ENCODE data around the gene DCP2.
A peak's percentile ranks its signal among the peaks of the same experiment; 100 is the strongest.
"Not testable (repeated sequence)": the region's sequence is repeated elsewhere in the genome, so short reads cannot be mapped to it uniquely, and the experiment has no call there.

Gene DCP2

DNA sequence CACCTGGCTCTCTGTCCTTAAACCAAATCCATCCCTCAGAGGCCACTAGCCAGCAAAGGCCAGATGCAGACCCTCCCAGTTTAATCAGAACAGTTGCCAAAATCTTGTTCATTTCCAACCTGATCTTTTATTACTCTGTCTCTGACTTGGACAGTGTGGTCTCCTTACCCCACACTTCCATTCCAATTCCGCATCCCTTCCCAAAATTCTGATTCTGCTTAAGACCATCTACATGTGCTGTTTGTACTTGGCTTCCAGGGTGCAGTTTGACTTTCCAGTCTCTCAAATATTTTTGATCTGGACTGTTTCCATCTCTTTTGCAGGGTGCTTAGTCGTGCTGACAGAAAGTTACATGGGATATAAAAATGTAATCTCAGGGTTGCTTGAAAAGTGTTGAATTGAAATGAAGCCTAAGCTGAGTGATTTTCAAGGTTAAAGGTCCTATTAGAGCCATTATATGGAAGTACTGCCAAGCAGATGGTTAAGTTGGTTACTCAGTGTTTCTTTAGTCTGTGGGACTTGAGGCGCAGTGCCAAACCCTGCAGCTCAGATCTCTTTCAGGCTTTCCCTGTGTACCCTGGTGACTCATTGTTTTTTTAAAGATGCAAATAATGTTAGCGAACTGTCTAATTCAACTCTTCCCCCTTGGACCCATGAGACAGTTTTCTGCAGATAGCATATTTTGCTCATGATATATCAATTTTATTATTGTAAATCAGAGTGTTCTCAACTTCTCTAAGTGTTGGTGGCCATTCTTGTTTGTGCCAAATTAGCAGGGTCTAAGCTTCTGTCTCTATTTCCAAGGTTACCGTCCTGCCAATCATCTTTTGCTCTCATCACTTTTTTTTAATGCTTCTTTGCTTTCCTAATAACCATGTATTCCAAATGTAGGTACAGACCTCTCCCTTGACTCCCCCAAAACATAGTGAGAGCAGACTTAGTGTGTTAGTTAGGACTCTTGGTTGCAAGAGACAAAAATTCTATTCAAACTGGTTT, 18.2 kb upstream of the DCP2 start:
- Mint-ChIP-seq H3K27ac (no peak overlapping the region), H3K4me3 (no peak overlapping the region), H3K36me3 (peaks cover 2% of the 10 kb centered on the region), H3K4me1 (ENCODE audit: low read depth) (peaks cover 20% of the 10 kb centered on the region), H3K9me3 (ENCODE audit: low read depth) (no peaks in the 10 kb centered on the region), H3K27me3 (peaks cover 1% of the 10 kb centered on the region)

DNA sequence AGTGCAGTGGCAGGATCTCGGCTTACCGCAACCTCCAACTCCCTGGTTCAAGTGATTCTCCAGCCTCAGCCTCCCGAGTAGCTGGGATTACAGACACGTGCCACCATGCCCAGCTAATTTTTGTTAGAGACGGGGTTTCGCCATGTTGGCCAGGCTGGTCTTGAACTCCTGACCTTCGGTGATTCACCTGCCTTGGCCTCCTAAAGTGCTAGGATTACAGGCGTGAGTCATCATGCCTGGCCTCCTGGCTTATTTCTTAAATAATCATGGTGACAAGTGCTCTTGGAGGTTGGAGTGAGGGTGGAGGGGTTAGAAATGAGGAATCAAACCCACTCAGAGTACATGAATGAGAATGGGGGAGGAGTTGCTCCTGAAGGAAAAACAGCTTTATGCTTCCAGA, 16.7 kb upstream of the DCP2 start:
- not testable (repeated sequence) for H3K36me3 Mint-ChIP-seq; H3K9me3 Mint-ChIP-seq (ENCODE audit: low read depth); H3K27me3 Mint-ChIP-seq; H3K27ac Mint-ChIP-seq; H3K4me3 Mint-ChIP-seq
- peaks cover 28% of the 10 kb centered on the region for H3K4me1 Mint-ChIP-seq (ENCODE audit: low read depth)

DNA sequence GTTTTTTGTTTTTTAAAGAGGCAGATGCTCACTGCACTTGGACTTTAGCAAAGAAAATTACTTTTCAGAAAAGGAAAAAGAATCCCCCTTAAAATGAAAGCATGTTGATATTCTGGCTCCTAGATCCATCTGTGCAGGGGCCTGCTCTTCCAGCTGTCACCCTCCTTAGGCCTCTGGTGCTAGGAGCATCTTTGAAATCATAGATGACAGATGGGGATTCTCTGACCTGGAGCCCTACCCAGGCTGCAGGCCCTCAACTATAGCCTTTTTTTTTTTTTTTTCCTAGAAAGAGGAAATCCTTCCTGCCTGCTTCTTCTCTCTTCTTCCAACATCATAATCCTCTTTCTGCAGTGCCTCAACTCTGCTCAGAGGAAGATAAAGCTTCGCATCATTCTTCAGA, 16.3 kb upstream of the DCP2 start:
- Mint-ChIP-seq H3K4me1 (ENCODE audit: low read depth) (peaks cover 28% of the 10 kb centered on the region), H3K9me3 (ENCODE audit: low read depth) (no peaks in the 10 kb centered on the region), H3K27ac (no peak overlapping the region), H3K36me3 (no peaks in the 10 kb centered on the region), H3K4me3 (no peak overlapping the region), H3K27me3 (peaks cover 1% of the 10 kb centered on the region)

DNA sequence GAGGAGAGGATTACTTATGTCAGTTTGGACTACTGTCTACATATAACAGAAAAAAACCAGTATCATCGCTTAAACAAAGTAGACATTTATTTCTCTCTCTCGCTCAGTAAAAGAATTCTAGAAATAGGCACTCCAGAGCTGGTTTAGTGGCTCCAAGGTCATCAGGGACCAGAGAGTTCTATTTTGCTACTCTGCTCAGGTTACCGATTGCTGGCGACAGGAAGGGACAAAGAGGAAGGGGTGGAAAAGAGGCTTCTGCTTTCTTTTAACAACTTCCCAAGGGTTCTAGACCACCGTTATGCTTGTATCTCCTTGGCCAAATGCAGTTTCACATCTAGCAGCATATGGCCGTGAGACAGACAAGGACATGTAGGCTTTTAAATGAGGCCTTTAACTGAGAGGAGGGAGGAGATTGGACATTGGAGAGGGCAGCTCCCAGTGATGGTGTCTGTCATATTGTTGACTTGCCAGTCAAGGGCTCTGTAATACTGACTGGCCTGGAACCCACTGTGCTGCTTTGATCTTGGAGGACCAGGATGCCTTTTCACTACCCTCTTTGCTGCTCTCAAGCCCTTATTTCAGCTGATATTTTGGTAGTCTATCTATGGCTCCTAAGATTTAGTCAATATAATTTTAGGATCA, 15.6 kb upstream of the DCP2 start:
- H3K36me3 Mint-ChIP-seq = no peaks in the 10 kb centered on the region
- H3K4me1 Mint-ChIP-seq (ENCODE audit: low read depth) = peaks cover 28% of the 10 kb centered on the region
- peaks cover 1% of the 10 kb centered on the region for H3K27me3 Mint-ChIP-seq
- H3K27ac Mint-ChIP-seq = no peak overlapping the region
- H3K9me3 Mint-ChIP-seq (ENCODE audit: low read depth) = no peaks in the 10 kb centered on the region
- no peak overlapping the region for H3K4me3 Mint-ChIP-seq

DNA sequence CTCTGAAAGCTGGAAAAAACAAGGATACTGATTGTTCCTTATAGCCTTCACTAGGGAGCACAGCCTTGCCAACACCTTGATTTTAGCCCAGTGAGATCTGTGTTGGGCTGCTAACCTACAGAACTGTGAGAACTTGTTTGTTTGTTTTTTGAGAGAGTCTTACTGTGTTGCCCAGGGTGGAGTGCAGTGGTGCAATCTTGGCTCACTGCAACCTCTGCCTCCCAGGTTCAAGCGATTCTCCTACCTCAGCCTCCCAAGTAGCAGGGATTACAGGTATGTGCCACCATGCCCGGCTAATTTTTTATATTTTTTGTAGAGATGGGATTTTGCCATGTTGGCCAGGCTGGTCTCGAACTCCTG, 13.2 kb upstream of the DCP2 start:
- H3K9me3 Mint-ChIP-seq (ENCODE audit: low read depth); H3K27me3 Mint-ChIP-seq; H3K36me3 Mint-ChIP-seq; H3K4me3 Mint-ChIP-seq: not testable (repeated sequence)
- peaks cover 25% of the 10 kb centered on the region for H3K4me1 Mint-ChIP-seq (ENCODE audit: low read depth)
- H3K27ac Mint-ChIP-seq = peak overlapping the region; percentile 84

DNA sequence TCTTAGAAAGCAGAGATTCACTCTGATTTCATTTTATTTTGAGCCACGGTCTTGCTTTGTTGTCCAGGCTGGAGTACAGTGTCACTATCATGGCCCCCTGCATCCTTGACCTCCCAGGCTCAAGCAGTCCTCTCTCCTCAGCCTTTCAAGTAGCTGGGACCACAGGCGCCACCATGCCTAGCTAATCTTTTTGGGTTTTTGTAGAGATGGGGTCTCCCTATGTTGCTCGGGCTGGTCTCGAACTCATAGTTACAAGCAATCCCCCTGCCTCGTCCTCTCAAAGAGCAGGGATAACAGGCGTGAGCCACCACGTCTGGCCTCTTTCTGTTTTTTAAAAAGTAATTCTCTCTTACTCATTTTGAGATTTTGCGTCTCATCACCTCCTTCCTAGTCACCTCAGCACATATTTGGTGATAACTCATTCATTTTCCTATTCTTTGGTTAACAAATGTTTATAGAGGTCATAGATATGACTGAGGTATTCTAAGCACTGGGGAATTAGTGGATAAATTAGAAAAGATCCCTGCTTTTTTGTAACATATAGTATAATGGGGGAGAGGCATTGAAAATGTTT, 10.8 kb upstream of the DCP2 start:
- Mint-ChIP-seq H3K27ac (peak overlapping the region; percentile 22), H3K4me1 (ENCODE audit: low read depth) (peaks cover 15% of the 10 kb centered on the region), H3K9me3 (ENCODE audit: low read depth) (no peaks in the 10 kb centered on the region), H3K27me3 (no peaks in the 10 kb centered on the region), H3K4me3 (no peak overlapping the region), H3K36me3 (no peaks in the 10 kb centered on the region)

DNA sequence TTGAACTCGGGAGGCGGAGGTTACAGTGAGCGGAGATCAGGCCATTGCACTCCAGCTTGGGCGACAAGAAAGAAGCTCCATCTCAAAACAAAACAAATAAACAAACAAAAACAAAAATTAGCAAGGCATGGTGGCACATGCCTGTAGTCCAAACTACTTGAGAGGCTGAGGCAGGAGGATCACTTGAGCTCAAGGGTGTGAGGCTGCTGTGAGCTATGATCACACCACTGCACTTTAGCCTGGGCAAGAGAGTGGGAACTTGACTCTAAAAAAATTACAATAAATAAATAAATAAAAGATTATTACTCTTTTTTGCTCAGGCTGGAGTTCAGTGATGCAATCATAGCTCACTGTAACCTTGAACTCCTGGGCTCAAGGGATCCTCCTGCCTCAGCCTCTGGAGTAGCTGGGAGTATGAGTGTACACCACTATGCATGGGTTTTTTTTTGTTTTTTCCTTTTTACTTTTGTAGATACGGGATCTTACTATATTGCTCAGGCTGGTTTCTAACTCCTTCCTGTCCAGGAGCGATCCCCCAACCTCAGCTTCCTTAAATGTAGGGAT, 9.0 kb upstream of the DCP2 start:
- Mint-ChIP-seq H3K4me3 (no peak overlapping the region), H3K36me3 (no peaks in the 10 kb centered on the region), H3K4me1 (ENCODE audit: low read depth) (peaks cover 15% of the 10 kb centered on the region), H3K27me3 (no peaks in the 10 kb centered on the region), H3K9me3 (ENCODE audit: low read depth) (no peaks in the 10 kb centered on the region), H3K27ac (no peak overlapping the region)

DNA sequence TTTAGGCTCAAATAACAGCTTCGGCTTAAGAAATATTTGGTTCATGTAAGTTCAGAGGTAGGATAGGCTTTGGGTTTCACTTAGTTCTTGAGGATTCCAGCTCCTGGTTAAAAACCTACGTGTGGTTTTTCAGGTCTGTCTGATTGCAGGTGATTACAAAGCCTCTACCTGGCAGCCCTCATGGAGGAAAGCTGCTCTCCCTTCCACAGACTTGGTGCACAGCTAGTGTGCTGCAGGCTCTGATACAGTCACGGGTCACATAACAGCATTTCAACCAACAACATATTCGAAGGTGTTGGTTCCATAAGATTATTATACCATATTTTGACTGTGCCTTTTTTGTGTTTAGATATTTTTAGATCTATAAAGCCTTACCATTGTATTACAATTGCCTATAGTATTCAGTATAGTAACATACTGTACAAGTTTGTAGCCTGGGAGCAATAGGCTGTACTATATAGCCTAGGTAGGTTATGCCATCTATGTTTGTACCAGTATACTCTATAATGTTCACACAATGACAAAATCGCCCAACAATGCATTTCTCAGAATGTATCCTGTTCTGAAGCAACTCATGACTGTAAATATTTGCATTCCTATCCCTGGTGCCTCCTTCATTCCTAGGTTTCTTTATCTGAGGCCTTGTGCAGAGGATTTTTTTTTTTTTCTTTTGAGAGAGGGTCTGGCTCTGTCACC, 8.0 kb upstream of the DCP2 start:
- no peak overlapping the region for H3K27ac Mint-ChIP-seq
- H3K36me3 Mint-ChIP-seq = no peaks in the 10 kb centered on the region
- no peaks in the 10 kb centered on the region for H3K9me3 Mint-ChIP-seq (ENCODE audit: low read depth)

DNA sequence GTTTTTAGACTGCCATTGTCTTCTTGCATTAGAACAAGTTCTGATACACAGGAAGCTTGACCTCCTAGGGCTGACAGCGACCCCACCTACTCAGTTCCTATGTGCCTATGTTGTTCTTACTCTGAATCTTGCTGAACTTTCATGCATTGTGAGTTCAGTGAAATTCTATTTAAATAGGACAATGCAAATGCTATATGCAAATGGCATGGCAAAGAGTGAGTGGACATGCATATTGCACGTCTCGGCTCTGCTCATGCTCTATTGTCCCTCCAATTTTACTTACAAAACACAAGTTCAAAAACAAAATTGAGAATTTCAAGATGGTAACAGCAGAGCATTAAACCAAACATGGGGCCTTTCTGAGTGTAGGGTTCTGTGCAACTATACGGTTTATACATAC, 5.3 kb upstream of the DCP2 start:
- no peaks in the 10 kb centered on the region for H3K27me3 Mint-ChIP-seq
- no peaks in the 10 kb centered on the region for H3K36me3 Mint-ChIP-seq
- no peak overlapping the region for H3K27ac Mint-ChIP-seq
- peaks cover 10% of the 10 kb centered on the region for H3K4me1 Mint-ChIP-seq (ENCODE audit: low read depth)
- no peaks in the 10 kb centered on the region for H3K9me3 Mint-ChIP-seq (ENCODE audit: low read depth)
- H3K4me3 Mint-ChIP-seq = no peak overlapping the region

More for the DNA sequence above, 8.0 kb upstream of the DCP2 start:
- no peak overlapping the region for H3K4me3 Mint-ChIP-seq
- peaks cover 7% of the 10 kb centered on the region for H3K4me1 Mint-ChIP-seq (ENCODE audit: low read depth)
- no peaks in the 10 kb centered on the region for H3K27me3 Mint-ChIP-seq

DNA sequence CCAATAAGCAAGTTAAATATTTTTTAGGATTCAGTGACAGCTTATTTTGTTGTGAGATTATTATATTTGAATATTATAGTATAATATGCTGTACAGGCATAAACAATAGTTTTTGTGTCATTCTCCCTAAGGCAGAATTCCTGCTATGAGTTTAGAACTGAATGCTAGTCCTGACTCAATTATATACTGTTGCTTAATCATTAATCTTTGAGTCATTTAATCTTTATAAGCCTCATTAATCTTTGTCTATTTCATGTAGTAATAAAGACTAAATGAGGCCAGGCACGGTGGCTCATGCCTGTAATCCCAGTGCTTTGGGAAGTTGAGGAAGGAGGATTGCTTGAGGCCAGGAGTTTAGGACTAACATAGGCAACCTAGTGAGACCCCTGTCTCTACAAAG, 3.6 kb upstream of the DCP2 start:
- H3K27me3 Mint-ChIP-seq = no peaks in the 10 kb centered on the region
- H3K9me3 Mint-ChIP-seq (ENCODE audit: low read depth) = no peaks in the 10 kb centered on the region
- H3K27ac Mint-ChIP-seq = no peak overlapping the region
- H3K4me3 Mint-ChIP-seq = no peak overlapping the region
- H3K4me1 Mint-ChIP-seq (ENCODE audit: low read depth) = peaks cover 14% of the 10 kb centered on the region
- H3K36me3 Mint-ChIP-seq = no peaks in the 10 kb centered on the region

DNA sequence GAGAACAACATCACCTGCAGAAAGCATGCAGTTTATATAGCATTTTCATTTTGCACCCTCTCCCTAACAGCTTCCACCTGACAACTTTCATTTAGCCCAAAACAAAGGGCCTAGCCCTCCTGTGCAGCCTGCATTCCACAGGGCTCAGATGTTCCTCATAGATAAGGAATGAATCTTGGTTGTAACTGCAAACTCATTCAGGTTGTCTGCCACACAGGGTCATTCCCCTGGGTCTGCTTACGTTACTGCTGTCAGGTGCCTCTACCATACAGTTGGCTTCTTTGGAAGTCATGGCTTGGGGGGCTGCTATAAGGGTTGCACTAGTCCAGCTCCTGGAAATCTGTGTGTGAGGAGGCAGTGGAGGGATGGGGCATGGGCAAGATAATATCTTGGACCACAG, 2.7 kb upstream of the DCP2 start:
- H3K4me1 Mint-ChIP-seq (ENCODE audit: low read depth) = peaks cover 23% of the 10 kb centered on the region
- H3K4me3 Mint-ChIP-seq = no peak overlapping the region
- no peak overlapping the region for H3K27ac Mint-ChIP-seq
- no peaks in the 10 kb centered on the region for H3K9me3 Mint-ChIP-seq (ENCODE audit: low read depth)
- no peaks in the 10 kb centered on the region for H3K27me3 Mint-ChIP-seq
- H3K36me3 Mint-ChIP-seq = no peaks in the 10 kb centered on the region

DNA sequence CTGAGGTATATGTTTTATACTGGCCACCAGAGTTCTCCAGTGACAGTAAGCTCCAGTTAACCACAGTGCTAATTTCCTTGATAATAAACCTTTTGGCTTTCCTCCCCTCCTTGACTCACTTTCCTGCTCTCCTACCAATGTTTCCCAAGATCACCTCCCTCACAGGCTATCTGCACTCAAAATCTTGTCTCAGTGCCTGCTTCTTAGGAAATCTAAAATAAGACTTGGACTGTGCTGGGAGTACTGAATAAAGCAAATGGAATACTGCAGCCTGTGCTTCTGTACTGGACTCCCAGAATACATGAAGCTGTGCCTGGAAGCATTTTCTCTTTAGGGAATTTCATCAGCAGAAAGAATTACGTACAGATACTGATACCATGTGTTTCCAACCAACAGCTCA, 1.7 kb upstream of the DCP2 start:
- H3K4me3 Mint-ChIP-seq = no peak overlapping the region
- peaks cover 31% of the 10 kb centered on the region for H3K4me1 Mint-ChIP-seq (ENCODE audit: low read depth)
- H3K27me3 Mint-ChIP-seq = no peaks in the 10 kb centered on the region
- H3K9me3 Mint-ChIP-seq (ENCODE audit: low read depth) = no peaks in the 10 kb centered on the region
- H3K27ac Mint-ChIP-seq = peak overlapping the region; percentile 96
- H3K36me3 Mint-ChIP-seq = no peaks in the 10 kb centered on the region

DNA sequence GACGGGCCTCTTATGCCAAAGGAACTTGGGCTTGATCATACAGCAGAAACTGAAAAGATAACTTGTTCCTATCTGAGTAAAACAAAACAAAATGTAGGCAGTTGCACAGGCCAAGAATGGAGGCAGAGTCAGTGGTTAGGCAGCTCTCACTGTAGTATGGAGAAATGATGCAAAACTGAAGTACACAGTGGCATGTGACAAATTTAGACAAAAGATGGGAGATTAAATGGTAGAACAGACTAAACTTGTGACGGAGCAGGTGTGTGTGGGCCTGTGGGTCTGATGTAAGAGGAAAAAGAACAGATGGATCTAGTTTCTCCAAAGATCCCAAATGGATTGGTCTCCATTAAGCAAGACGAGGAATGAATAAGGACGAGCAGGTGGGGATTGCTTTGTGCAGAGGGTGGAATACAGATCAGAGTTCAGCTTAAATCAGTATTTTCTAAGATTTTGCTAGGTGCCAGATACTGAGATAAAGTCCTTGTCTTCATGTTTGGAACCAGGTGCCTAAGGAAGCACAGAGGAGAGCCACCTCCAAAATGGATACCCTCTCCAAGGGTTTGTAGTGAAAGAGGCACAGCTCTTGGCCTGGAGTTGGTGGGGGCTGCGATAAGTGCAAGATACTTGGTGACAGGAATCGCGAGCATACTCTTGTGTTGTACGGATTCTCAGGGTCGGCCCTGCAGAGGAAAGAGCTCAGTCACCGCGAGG, 722 bp upstream of the DCP2 start:
- Mint-ChIP-seq H3K4me3 (peak overlapping the region; percentile 99), H3K36me3 (no peaks in the 10 kb centered on the region), H3K4me1 (ENCODE audit: low read depth) (peaks cover 41% of the 10 kb centered on the region), H3K27me3 (no peaks in the 10 kb centered on the region), H3K27ac (peak overlapping the region; percentile 96), H3K9me3 (ENCODE audit: low read depth) (no peaks in the 10 kb centered on the region)

DNA sequence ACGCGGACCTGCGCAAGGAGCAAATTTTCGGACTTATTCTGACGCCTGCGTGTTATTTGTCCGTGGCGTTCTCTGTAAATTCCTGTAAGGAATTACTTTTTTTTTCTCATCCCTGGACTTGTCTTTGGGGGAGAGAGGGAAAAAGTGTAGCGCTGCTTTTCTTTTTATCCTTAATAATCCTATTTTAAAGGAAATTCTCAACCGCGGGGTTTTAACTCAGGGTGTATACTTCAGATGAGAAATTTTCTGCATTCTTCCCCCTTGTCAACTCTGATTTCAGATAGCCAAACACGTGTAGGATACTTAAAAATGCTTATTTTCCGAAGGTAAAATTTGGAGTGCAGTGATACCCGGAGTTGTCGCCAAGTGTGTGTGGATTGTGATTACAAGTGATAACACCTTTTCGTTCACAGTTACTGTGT, 853 bp downstream of the DCP2 start:
- Mint-ChIP-seq H3K4me1 (ENCODE audit: low read depth) (peaks cover 49% of the 10 kb centered on the region), H3K36me3 (peaks cover 4% of the 10 kb centered on the region), H3K4me3 (peak overlapping the region; percentile 99), H3K9me3 (ENCODE audit: low read depth) (no peaks in the 10 kb centered on the region), H3K27me3 (no peaks in the 10 kb centered on the region), H3K27ac (peak overlapping the region; percentile 96)

Measured in activated naive CD8-positive, alpha-beta T cell (primary cell).